Right lobe of liver (tissue), 6 donors: ENCODE measurements around the gene HYLS1. TPM values are rescaled to one million over a fixed set of nuclear protein-coding genes. Genes with fewer than 3 reads are reported as not detected.

Source experiments
- ATAC-seq, 4 donors: fragments of 200-7000 bp; cut with Tn5 transposase; one replicate each; pipeline ENCODE4 v1.9.1; 2020; ENCODE audit warnings: mild to moderate bottlenecking in 4 of 4, moderate library complexity in 4 of 4
- DNase-seq, 3 donors: peaks; one replicate each; pipeline ENCODE4 v3.0.0-alpha.2; 2020
- H3K27ac ChIP-seq, 3 donors: fragments of 200-600 bp; one replicate each; pipeline ENCODE4 v1.8.0; 2022
- H3K27me3 ChIP-seq, 2 donors: fragments of 200-600 bp; one replicate each; pipeline ENCODE4 v1.8.0; 2022
- H3K36me3 ChIP-seq, 4 donors: fragments of 200-600 bp; sonication (generic) in 1 of 4; one replicate each; pipeline versions ENCODE4 v1.5.1 to v1.8.0; 2017 to 2022; ENCODE audit warnings: control low read depth in 1 of 4
- H3K4me1 ChIP-seq, 4 donors: fragments of 200-600 bp; sonication (generic) in 1 of 4; one replicate each; pipeline versions ENCODE4 v1.5.1 to v1.8.0; 2017 to 2022; ENCODE audit warnings: control low read depth in 1 of 4
- H3K4me3 ChIP-seq, 3 donors: fragments of 200-600 bp; one replicate each; pipeline ENCODE4 v1.8.0; 2022
- H3K9me3 ChIP-seq, 4 donors: fragments of 200-600 bp; sonication (generic) in 1 of 4; one replicate each; pipeline versions ENCODE4 v1.5.1 to v1.8.0; 2017 to 2022; ENCODE audit warnings: control low read depth in 1 of 4
- CTCF ChIP-seq, 4 donors: fragments of 200-600 bp in 3 of 4; fragments of 450-650 bp in 1 of 4; IDR thresholded peaks; one replicate each; pipeline versions ENCODE4 v1.5.1 to v1.8.0; 2016 to 2022; ENCODE audit warnings: antibody characterized with exemption in 4 of 4, mild to moderate bottlenecking in 2 of 4
- POLR2A ChIP-seq: fragments of 450-650 bp; IDR thresholded peaks from one replicate; pipeline ENCODE4 v1.6.1; 2017; ENCODE audit warnings: antibody characterized with exemption, mild to moderate bottlenecking
- WGBS: methylation state at CpG from one replicate; pipeline ENCODE4 v1.1.6; 2018; ENCODE audit warnings: low coverage, low lambda C conversion rate; ENCODE audit not compliant: insufficient coverage; ENCODE audit errors: missing lambda C conversion rate; 5-methylcytosine and 5-hydroxymethylcytosine counted together
- intact Hi-C, 2 donors: fragments of 100-400 bp; cut with DNase I; formaldehyde crosslinking; loops; one replicate each; pipeline versions ENCODE4 v1.11.2 to v1.14.1; 2022
- total RNA-seq, 6 experiments: library from RNA; depleted of rRNA in 2 of 6; stranded (reverse); fragments of >200 nt in 2 of 6; fragmentation: NEBNext Ultra II Directional in 3 of 6; extraction: Animal tissue kit (Norgen Biotek cat#: 25700) in 3 of 6; gene quantifications; one replicate each; pipeline versions ENCODE4 v1.1.0 to v1.2.4, GENCODE V29; 2016 to 2023
- donor health status: DM: no; HTN: yes; CAD: no.
- donor health status: DM: no; HTN: no; CAD: no.
- donor health status: DM: no; HTN: no; CAD: no.
- donor health status: DM: no; HTN: yes; CAD: no.
- donor health status: DM: no; HTN: yes; CAD: no.

Gene HYLS1
- total RNA-seq, 6 experiments from 2014 or later, result 1.7 to 3.5 (median 3.2) TPM

- DNase-seq (no peak), ATAC-seq (peak in 3 of 4 donors; percentile 6 to 38 (median 6))
- WGBS, result 29% methylated on average over 19 of the region's 20 CpGs
- Histone ChIP-seq H3K27ac (peak overlapping the region; percentile 60 to 83 (median 68)), H3K4me3 (peak overlapping the region; percentile 40 to 74 (median 64)), H3K9me3 (no peaks in the 10 kb centered on the region), H3K4me1 (peaks cover 0 to 11% (median 2%) of the 10 kb centered on the region in 4 donors), H3K27me3 (no peaks in the 10 kb centered on the region), H3K36me3 (peaks cover 0 to 14% (median 4%) of the 10 kb centered on the region in 4 donors)
- TF ChIP-seq POLR2A, result no peak
- TF ChIP-seq CTCF (IDR thresholded peaks at IDR 0.05), result no peak
- intact Hi-C loops, result no loop called here
Measured at GRCh38 chr11:125902277-125902926, 14.9 kb downstream of the HYLS1 start.

GRCh38 chr11:125902927-125903710 lies 15.7 kb downstream of the HYLS1 start, which contains the start of gene PUS3:
Gene PUS3, minus strand, starts transcription at chr11:125903206. Its CDS starts 6,922 bp downstream, at chr11:125896284.
- H3K4me3 ChIP-seq, result peak within 1 kb of the TSS; percentile 40 to 74 (median 64)
- peak; percentile 92 to 93 (median 93) for ATAC-seq
- TF ChIP-seq POLR2A, result peak; percentile 85
- TF ChIP-seq CTCF (IDR thresholded peaks at IDR 0.05), result no peak
- no peaks in the 10 kb centered on the region for H3K9me3 ChIP-seq
- 2% methylated on average over 25 of the region's 31 CpGs for WGBS
- intact Hi-C loops, result no loop called here
- peaks cover 0 to 14% (median 4%) of the 10 kb centered on the region in 4 donors for H3K36me3 ChIP-seq
- peaks cover 0 to 11% (median 2%) of the 10 kb centered on the region in 4 donors for H3K4me1 ChIP-seq
- H3K27ac ChIP-seq, result peak within 1 kb of the TSS; percentile 60 to 83 (median 68)
- DNase-seq, result peak; percentile 93 to 95 (median 93)
- H3K27me3 ChIP-seq, result no peaks in the 10 kb centered on the region

GRCh38 chr11:125903711-125904659 lies 16.5 kb downstream of the HYLS1 start, which contains the start of gene DDX25:
Gene DDX25, plus strand, starts transcription at chr11:125904508. Its CDS starts 10 bp downstream, at chr11:125904518.
- ATAC-seq, result no peak
- 7% methylated on average over 23 of the region's 81 CpGs for WGBS
- H3K27ac ChIP-seq, result no peak within 1 kb of the TSS
- no peaks in the 10 kb centered on the region for H3K27me3 ChIP-seq
- H3K36me3 ChIP-seq, result peaks cover 0 to 14% (median 4%) of the 10 kb centered on the region in 4 donors
- no peaks in the 10 kb centered on the region for H3K9me3 ChIP-seq
- TF ChIP-seq POLR2A (no peak), CTCF (IDR thresholded peaks at IDR 0.05) (no peak)
- intact Hi-C loops, result no loop called here
- no peak for DNase-seq
- H3K4me1 ChIP-seq, result peaks cover 0 to 11% (median 2%) of the 10 kb centered on the region in 4 donors
- peak within 1 kb of the TSS; percentile 40 to 74 (median 64) for H3K4me3 ChIP-seq

- intact Hi-C loops, result no loop called here
- DNase-seq (no peak), ATAC-seq (no peak)
- Histone ChIP-seq H3K27me3 (no peaks in the 10 kb centered on the region), H3K4me1 (peaks cover 0 to 11% (median 2%) of the 10 kb centered on the region in 4 donors), H3K4me3 (no peak overlapping the region), H3K36me3 (peaks cover 0 to 8% (median 4%) of the 10 kb centered on the region in 4 donors), H3K27ac (no peak overlapping the region), H3K9me3 (no peaks in the 10 kb centered on the region)
- WGBS, result 80% methylated on average over 4 of the region's 11 CpGs
- TF ChIP-seq CTCF (IDR thresholded peaks at IDR 0.05) (no peak), POLR2A (no peak)
Measured at GRCh38 chr11:125904678-125905077, 17.2 kb downstream of the HYLS1 start.
